Mesodermal cell (in vitro differentiated cells): ENCODE measurements around the gene GBE1. TPM values are rescaled to one million over a fixed set of nuclear protein-coding genes. Genes with fewer than 3 reads are reported as not detected.

Experiments used
- H3K27ac ChIP-seq: 2 replicates; pipeline ENCODE4 v1.7.0; 2013; ENCODE audit warnings: mild to moderate bottlenecking, low read depth, low read length, moderate library complexity; ENCODE audit not compliant: severe bottlenecking
- H3K36me3 ChIP-seq: 2 replicates; pipeline ENCODE4 v1.7.1; 2013; ENCODE audit warnings: mild to moderate bottlenecking, low read length, moderate library complexity; ENCODE audit not compliant: control insufficient read depth, insufficient read depth
- H3K4me1 ChIP-seq: one replicate; pipeline ENCODE4 v1.7.1; 2013; ENCODE audit warnings: mild to moderate bottlenecking, low read length; ENCODE audit not compliant: insufficient read depth, control insufficient read depth, poor library complexity, severe bottlenecking
- H3K4me3 ChIP-seq: 2 replicates; pipeline ENCODE4 v1.7.0; 2013; ENCODE audit warnings: low read length, control low read depth, mild to moderate bottlenecking; ENCODE audit not compliant: insufficient read depth, poor library complexity, severe bottlenecking; ENCODE audit errors: extremely low read depth
- H3K9me3 ChIP-seq: 2 replicates; pipeline ENCODE4 v1.7.1; 2013; ENCODE audit warnings: mild to moderate bottlenecking, low read length, moderate library complexity; ENCODE audit not compliant: control insufficient read depth
- WGBS, 2 experiments: methylation state at CpG; one replicate each; pipeline ENCODE4 v1.1.5; 2013; ENCODE audit warnings: missing lambda C conversion rate in 2 of 2; ENCODE audit not compliant: insufficient coverage in 2 of 2; 5-methylcytosine and 5-hydroxymethylcytosine counted together
- polyA plus RNA-seq, 2 experiments: library from polyadenylated mRNA; stranded (reverse); fragments of 50-300 nt; gene quantifications; one replicate each; pipeline ENCODE4 v1.2.3, GENCODE V29; 2013

GBE1 gene
- 40.7 TPM for polyA plus RNA-seq (2013, experiment 1 of 2)
- polyA plus RNA-seq (2013, experiment 2 of 2): 36.8 TPM

DNA sequence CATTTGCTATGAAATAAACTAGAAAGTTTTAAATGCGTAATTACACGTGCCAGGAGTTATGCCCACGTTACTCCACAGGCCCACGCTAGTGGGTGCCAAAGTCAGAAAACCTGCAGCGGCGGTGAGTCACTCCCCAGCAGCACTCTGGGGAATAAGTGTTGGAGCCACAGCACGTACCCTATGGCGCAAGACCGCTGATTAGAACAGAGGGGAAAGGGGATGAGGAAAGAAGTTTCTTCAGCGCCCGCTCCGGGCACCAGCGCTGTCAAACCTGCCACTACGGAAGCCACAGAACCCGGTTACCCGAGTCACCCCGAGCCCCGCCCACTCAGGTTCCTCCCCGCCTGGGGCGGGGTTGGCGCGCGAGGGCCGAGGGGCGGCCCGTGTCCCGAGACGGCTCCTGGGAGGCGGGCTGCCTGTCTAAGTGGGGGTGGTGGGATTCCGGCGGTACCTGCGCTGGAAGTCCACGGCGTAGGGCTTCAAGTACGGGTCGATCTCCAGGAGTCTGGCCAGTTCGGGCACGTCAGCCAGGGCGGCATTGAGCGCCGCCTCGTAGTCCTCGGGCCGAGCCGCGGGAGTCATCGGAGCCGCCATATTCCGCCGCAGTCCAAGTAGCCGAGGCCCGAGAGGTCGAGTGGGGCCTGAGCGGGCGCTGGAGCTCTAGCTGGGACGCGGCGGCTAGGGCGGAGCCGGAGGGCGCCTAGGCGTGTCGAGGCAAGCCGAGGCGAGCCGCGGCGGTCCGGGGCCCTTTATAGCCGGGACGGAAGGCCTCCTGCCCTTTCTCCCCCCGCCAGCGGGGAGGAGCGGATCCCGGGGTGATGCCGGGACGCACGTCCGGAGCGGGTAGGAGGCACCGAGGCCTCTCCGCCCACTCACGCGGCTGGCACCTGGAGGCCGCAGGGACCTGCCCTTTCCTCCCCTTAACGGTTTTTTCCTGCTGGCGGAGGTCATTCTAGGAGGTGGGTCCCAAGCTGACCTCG lies at the start of gene GBE1:
Gene GBE1, minus strand, starts transcription at position 722 of the 980 bp plus-strand sequence. Its CDS starts 128 bp downstream, at position 594.
- peaks cover 6% of the 10 kb centered on the region for H3K4me1 ChIP-seq
- 1% methylated on average over 63 to 82 of the region's 88 CpGs for WGBS, 2 experiments

DNA sequence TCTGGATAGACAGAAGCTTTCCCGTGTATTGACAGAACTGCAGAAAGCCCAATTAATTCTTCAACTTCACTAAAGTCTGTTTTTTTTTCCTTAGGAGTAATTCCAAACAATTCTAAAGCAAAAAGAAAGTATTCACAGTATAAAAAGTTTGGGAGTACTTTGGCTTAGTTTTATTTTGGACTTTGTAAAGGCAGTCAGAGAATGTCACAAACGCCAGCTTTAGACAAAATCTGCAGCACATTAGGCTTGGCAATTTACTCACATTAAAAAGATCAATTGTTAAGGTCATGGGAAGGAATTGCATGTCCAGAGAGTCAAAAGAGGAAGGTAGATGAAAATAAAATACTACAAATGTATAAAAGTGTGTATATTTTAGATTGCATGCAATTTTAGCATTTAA lies 47.5 kb upstream of the GBE1 start:
- H3K36me3 ChIP-seq: no peaks in the 10 kb centered on the region
- WGBS, 2 experiments: 100% methylated on average over 1 of the region's 2 CpGs; no CpG with 5 or more reads in 1 of the 2 experiments

More for the DNA sequence above, at the start of gene GBE1:
- Histone ChIP-seq H3K9me3 (no peaks in the 10 kb centered on the region), H3K27ac (peak within 1 kb of the TSS; percentile 98), H3K36me3 (peaks cover 31% of the 10 kb centered on the region), H3K4me3 (peak within 1 kb of the TSS; percentile 62)

DNA sequence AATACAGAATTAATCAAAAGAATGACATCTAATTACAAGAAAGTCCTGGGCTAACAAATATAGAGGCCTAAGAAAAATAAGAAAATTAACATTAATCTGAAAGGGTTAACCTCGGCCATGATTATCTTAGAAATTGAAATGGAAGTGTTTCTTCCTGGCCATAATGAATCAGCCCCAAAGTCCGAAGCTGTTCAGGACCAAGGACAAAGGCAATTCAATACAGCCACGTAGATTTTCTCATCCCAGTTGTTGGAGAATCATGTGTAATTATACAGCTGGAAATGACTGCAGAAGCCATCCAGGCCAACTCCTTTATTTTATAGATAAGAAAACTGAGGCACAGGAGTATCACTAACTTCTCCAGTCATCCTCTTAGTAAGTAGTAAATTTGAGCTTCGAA lies 38.0 kb upstream of the GBE1 start:
- WGBS, 2 experiments: 73% methylated on average over 2 of the region's 4 CpGs; no CpG with 5 or more reads in 1 of the 2 experiments
- Histone ChIP-seq H3K4me3 (no peak overlapping the region), H3K9me3 (no peaks in the 10 kb centered on the region), H3K36me3 (no peaks in the 10 kb centered on the region), H3K4me1 (no peaks in the 10 kb centered on the region), H3K27ac (no peak overlapping the region)

More for the DNA sequence above, 47.5 kb upstream of the GBE1 start:
- H3K27ac ChIP-seq: no peak overlapping the region
- H3K4me1 ChIP-seq: no peaks in the 10 kb centered on the region
- no peaks in the 10 kb centered on the region for H3K9me3 ChIP-seq
- H3K4me3 ChIP-seq: no peak overlapping the region

DNA sequence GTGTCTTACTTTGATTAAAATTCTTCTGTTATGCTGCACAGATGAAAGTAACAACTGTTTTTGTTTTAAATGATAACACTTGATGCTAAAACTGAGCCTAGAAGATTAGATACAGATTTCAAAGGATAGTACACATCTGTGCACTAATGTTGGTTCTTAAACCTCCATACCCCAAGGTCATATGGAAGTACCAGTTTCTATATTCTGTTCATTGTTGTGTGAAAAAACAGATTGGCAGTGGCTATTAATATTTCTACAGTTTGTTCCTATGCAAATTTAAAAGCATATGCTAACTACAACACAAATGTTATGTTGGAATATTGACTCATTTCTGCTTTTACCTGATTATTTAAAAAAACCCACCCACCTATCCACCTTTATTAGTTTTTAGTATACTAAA lies 32.0 kb upstream of the GBE1 start:
- Histone ChIP-seq H3K9me3 (no peaks in the 10 kb centered on the region), H3K36me3 (no peaks in the 10 kb centered on the region), H3K4me3 (no peak overlapping the region), H3K4me1 (no peaks in the 10 kb centered on the region), H3K27ac (no peak overlapping the region)

DNA sequence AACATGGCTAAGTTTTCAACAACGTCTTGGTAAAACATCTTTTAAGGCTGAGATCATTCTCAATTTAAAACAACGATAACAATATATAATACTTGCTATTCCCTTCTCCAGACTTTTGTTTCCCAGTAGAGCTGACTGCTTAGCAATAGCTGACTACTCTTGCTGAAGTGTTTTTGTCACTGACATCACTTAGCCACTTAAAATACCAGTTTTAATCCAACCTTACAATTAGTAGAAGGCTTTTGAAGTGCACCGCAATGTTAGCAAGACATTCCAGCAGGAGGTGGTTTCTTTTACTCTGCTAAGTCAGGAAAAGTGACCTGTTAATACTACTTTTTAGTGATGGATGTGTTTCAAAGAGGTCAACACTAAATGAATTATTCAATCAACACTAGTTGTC lies 28.7 kb upstream of the GBE1 start:
- 86 to 88% methylated on average over 2 of the region's 3 CpGs for WGBS, 2 experiments

DNA sequence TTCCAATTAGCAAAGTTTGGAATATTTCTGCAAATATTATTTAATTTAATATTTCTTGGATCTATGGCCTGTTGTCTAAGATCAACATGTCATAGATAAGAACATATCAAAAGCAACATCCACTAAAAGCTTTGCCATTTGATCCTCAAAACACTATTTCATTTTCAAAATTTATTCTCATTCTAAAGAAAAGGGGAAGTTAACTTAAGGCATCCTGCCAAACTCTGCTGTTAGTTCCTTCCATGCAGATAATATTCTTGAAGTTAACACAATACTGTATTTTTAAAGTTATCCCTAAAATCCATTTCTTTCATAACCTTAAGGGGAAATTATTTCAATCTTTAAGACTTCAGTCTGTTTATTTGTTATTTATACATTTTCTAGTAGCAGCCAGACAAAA lies 28.2 kb upstream of the GBE1 start:
- Histone ChIP-seq H3K36me3 (no peaks in the 10 kb centered on the region), H3K9me3 (no peaks in the 10 kb centered on the region), H3K4me3 (no peak overlapping the region), H3K27ac (peak overlapping the region; percentile 18), H3K4me1 (no peaks in the 10 kb centered on the region)

More for the DNA sequence above, 28.7 kb upstream of the GBE1 start:
- Histone ChIP-seq H3K4me3 (no peak overlapping the region), H3K36me3 (no peaks in the 10 kb centered on the region), H3K9me3 (no peaks in the 10 kb centered on the region), H3K4me1 (no peaks in the 10 kb centered on the region), H3K27ac (peak overlapping the region; percentile 18)

DNA sequence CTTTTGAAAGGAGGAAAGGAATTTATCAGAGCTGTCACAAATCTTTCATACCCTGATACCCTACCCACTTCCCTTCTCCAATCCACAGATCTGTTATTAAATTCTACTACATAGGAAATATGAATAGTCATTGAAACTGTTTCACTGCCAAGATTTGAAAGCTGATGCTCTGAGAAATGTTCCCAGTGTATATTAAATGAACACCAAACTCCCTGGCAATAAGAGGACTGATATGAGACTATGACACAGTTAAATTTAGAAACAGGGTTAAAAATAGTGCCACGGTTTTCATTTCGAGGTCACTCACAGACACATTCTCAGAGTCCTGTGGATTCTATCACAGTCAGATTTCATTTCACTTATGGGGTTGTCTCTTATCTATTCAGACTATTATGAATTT lies 27.2 kb upstream of the GBE1 start:
- Histone ChIP-seq H3K36me3 (no peaks in the 10 kb centered on the region), H3K9me3 (no peaks in the 10 kb centered on the region), H3K4me3 (no peak overlapping the region), H3K4me1 (no peaks in the 10 kb centered on the region), H3K27ac (no peak overlapping the region)
- WGBS, 2 experiments: no CpG with 5 or more reads among the region's 2 CpGs

DNA sequence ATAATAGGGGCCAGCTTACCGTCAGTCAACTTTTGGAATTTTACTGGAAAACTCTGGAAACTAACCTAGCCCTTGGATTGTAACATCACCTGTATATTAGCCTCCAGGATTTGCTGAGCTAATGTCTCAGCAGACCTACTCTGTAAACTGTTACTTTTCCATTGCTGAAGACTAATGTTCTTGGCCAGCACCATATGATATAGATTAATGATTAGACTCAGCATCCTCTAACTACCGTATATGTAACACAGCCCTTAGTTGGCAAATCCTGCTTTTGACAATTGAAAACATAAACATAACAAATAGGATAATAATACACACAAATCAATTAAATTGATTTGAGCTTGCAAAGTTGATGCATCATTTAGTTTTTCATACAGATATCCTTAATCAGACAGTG lies 26.6 kb upstream of the GBE1 start:
- 100% methylated on average over 1 of the region's 2 CpGs for WGBS, 2 experiments
- Histone ChIP-seq H3K4me1 (no peaks in the 10 kb centered on the region), H3K4me3 (no peak overlapping the region), H3K9me3 (no peaks in the 10 kb centered on the region), H3K27ac (no peak overlapping the region), H3K36me3 (no peaks in the 10 kb centered on the region)

DNA sequence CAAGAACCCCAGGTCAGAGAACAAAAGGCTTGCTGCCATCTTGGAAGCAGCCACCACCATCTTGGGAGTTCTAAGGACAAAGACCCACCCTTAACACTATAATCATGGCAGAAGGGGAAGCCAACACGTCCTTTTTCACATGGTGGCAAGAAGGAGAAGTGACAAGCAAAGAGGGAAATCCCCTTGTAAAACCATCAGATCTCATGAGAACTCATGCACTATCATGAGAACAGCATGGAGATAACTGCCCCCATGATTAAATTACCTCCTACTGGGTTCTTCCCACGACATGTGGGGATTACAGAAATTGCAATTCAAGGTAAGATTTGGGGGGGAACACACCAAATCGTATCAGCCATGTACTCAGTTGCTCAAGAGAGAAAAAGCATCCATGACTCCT lies 21.1 kb upstream of the GBE1 start:
- 17 to 25% methylated on average over 2 of the region's 3 CpGs for WGBS, 2 experiments

DNA sequence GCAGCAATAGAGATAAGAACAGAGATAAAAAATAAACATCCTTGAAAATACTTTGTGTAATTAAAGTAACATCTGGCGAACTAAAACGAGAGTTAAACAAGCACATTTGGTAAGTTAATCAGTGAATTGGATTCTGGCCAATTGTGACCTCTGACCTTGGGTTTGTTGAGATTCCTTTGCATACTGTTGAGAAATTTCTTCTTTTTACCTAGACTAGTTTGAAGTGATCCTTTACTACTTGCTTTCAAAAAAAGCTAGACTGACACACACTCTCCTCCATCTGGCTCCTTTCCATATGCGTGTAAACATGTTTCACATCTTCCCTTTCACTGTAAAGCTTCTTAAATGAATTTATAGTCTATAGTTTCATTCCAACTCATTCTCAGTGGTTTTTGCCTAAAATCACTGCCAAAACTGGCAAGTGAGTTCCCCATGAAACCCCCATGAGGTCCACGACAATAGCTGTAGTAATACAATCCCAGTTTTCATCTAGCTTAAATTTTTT lies 17.3 kb upstream of the GBE1 start:
- H3K4me1 ChIP-seq: no peaks in the 10 kb centered on the region
- H3K36me3 ChIP-seq: no peaks in the 10 kb centered on the region
- no peak overlapping the region for H3K27ac ChIP-seq
- 75 to 80% methylated on average over 1 to 2 of the region's 4 CpGs for WGBS, 2 experiments
- H3K4me3 ChIP-seq: no peak overlapping the region
- H3K9me3 ChIP-seq: peaks cover 3% of the 10 kb centered on the region

More for the DNA sequence above, 21.1 kb upstream of the GBE1 start:
- peaks cover 3% of the 10 kb centered on the region for H3K9me3 ChIP-seq
- H3K27ac ChIP-seq: no peak overlapping the region
- no peaks in the 10 kb centered on the region for H3K4me1 ChIP-seq
- no peaks in the 10 kb centered on the region for H3K36me3 ChIP-seq
- H3K4me3 ChIP-seq: no peak overlapping the region

DNA sequence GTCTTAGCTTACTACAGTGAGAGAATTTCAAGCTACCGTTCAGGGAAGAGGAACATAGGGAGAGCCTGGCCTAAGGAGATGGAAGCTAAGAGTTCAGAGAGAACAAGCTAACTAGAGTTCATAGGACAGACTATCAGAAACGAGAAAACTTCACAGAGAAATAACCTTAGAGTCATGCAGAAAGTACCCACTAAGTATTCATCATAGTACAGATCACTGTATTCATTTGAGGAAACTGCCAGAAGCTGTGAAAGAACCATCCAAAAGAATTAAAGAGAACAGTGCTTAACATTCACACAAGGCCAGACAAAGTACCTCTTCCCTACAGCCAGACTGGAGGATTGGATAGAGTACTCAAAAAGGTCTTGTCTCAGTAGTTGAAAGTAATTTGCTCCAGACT lies 15.2 kb upstream of the GBE1 start:
- WGBS, 2 experiments: 75 to 100% methylated on average over 1 of the region's 2 CpGs
- Histone ChIP-seq H3K36me3 (no peaks in the 10 kb centered on the region), H3K4me1 (no peaks in the 10 kb centered on the region), H3K4me3 (no peak overlapping the region), H3K9me3 (peaks cover 3% of the 10 kb centered on the region), H3K27ac (no peak overlapping the region)
